Endodermal cell (in vitro differentiated cells): ENCODE data around the gene MLX. TPM values are rescaled to one million over a fixed set of nuclear protein-coding genes. Genes with fewer than 3 reads are reported as not detected.

Source experiments
- DNase-seq: peaks from one replicate; pipeline ENCODE4 v3.0.0-alpha.2; 2017
- H3K27ac ChIP-seq: 2 replicates; pipeline ENCODE4 v1.5.1; 2013; ENCODE audit warnings: mild to moderate bottlenecking, low read depth, low read length, moderate library complexity
- H3K27me3 ChIP-seq: 2 replicates; pipeline ENCODE4 v1.6.1; 2013; ENCODE audit warnings: mild to moderate bottlenecking, low read length, moderate library complexity; ENCODE audit not compliant: insufficient read depth, control insufficient read depth, poor library complexity, severe bottlenecking
- H3K36me3 ChIP-seq: 2 replicates; pipeline ENCODE4 v1.7.0; 2013; ENCODE audit warnings: mild to moderate bottlenecking, low read length, moderate library complexity; ENCODE audit not compliant: control insufficient read depth, insufficient read depth
- H3K4me1 ChIP-seq: one replicate; pipeline ENCODE4 v1.7.0; 2013; ENCODE audit warnings: low read length; ENCODE audit not compliant: control insufficient read depth, insufficient read depth
- H3K4me3 ChIP-seq: 2 replicates; pipeline ENCODE4 v1.5.1; 2013; ENCODE audit warnings: mild to moderate bottlenecking, low read length, moderate library complexity
- H3K9ac ChIP-seq: 2 replicates; pipeline ENCODE4 v1.6.1; 2013; ENCODE audit warnings: mild to moderate bottlenecking, low read length, moderate library complexity; ENCODE audit not compliant: poor library complexity, severe bottlenecking; ENCODE audit errors: extremely low read depth
- H3K9me3 ChIP-seq: 2 replicates; pipeline ENCODE4 v1.6.1; 2013; ENCODE audit warnings: mild to moderate bottlenecking, low read length, moderate library complexity; ENCODE audit not compliant: control insufficient read depth
- H3K27ac Mint-ChIP-seq: 2 replicates; pipeline ENCODE4 v1.8.0; 2020; ENCODE audit warnings: mixed read lengths
- H3K27me3 Mint-ChIP-seq: 2 replicates; pipeline ENCODE4 v1.8.0; 2021; ENCODE audit warnings: mild to moderate bottlenecking, mixed read lengths; ENCODE audit not compliant: insufficient read depth
- H3K36me3 Mint-ChIP-seq: 2 replicates; pipeline ENCODE4 v1.8.0; 2020; ENCODE audit warnings: low read depth, mixed read lengths
- H3K4me1 Mint-ChIP-seq: 2 replicates; pipeline ENCODE4 v1.8.0; 2020; ENCODE audit warnings: mixed read lengths
- H3K4me3 Mint-ChIP-seq: 2 replicates; pipeline ENCODE4 v1.8.0; 2020; ENCODE audit warnings: mild to moderate bottlenecking, moderate library complexity, mixed read lengths
- H3K9me3 Mint-ChIP-seq: 2 replicates; pipeline ENCODE4 v1.8.0; 2020; ENCODE audit warnings: mild to moderate bottlenecking, mixed read lengths
- CTCF ChIP-seq: fragments of 200-600 bp; sonication (generic); conservative IDR thresholded peaks from 2 replicates; pipeline ENCODE4 v1.5.0; 2021; ENCODE audit warnings: antibody characterized with exemption, mild to moderate bottlenecking
- WGBS, 2 experiments: methylation state at CpG; one replicate each; pipeline versions ENCODE4 v1.1.5 to v1.1.7; 2013; ENCODE audit warnings: missing lambda C conversion rate in 2 of 2, mixed read lengths in 1 of 2; ENCODE audit not compliant: insufficient coverage in 1 of 2, insufficient read length in 1 of 2; 5-methylcytosine and 5-hydroxymethylcytosine counted together
- total RNA-seq, 2 donors: library from RNA; stranded (reverse); fragmentation: NEBNext Ultra II Directional in 1 of 2; extraction: Animal tissue kit (Norgen Biotek cat#: 25700) in 1 of 2; gene quantifications; 2 replicates in 1 of 2; 3 replicates in 1 of 2; pipeline ENCODE4 v1.2.1, GENCODE V29; 2021

The MLX gene
- total RNA-seq, 2 donors from 2014 or later = 37.1 to 38.5 TPM

- Histone ChIP-seq H3K9me3 (no peaks in the 10 kb centered on the region), H3K27me3 (no peaks in the 10 kb centered on the region), H3K4me1 (no peaks in the 10 kb centered on the region), H3K4me3 (no peak overlapping the region), H3K27ac (no peak overlapping the region), H3K36me3 (no peaks in the 10 kb centered on the region), H3K9ac (no peak overlapping the region)
- peaks cover 9% of the 10 kb centered on the region for H3K4me1 Mint-ChIP-seq
- 96 to 97% methylated on average over 6 to 7 of the region's 7 CpGs for WGBS, 2 experiments
- no peak overlapping the region for H3K27ac Mint-ChIP-seq
- no peaks in the 10 kb centered on the region for H3K27me3 Mint-ChIP-seq
- DNase-seq = no peak
- H3K4me3 Mint-ChIP-seq = no peak overlapping the region
- no peaks in the 10 kb centered on the region for H3K9me3 Mint-ChIP-seq
- no peak for TF ChIP-seq CTCF
- peaks cover 8% of the 10 kb centered on the region for H3K36me3 Mint-ChIP-seq
These were observed 36.4 kb downstream of the MLX start for GRCh38 chr17:42603318-42603717.

GRCh38 chr17:42607769-42608168, 40.9 kb downstream of the MLX start:
- H3K27me3 ChIP-seq = no peaks in the 10 kb centered on the region
- H3K36me3 Mint-ChIP-seq = peaks cover 14% of the 10 kb centered on the region
- no peaks in the 10 kb centered on the region for H3K27me3 Mint-ChIP-seq
- DNase-seq = no peak
- H3K36me3 ChIP-seq = peaks cover 15% of the 10 kb centered on the region
- H3K4me3 ChIP-seq = peak overlapping the region; percentile 90
- H3K4me1 Mint-ChIP-seq = peaks cover 12% of the 10 kb centered on the region
- no peak overlapping the region for H3K9ac ChIP-seq
- H3K27ac ChIP-seq = no peak overlapping the region
- no peak for TF ChIP-seq CTCF
- H3K27ac Mint-ChIP-seq = no peak overlapping the region
- H3K9me3 ChIP-seq = no peaks in the 10 kb centered on the region
- H3K4me3 Mint-ChIP-seq = peak overlapping the region; percentile 91
- no peaks in the 10 kb centered on the region for H3K9me3 Mint-ChIP-seq
- WGBS, 2 experiments = 85 to 90% methylated on average over 3 of the region's 3 CpGs
- no peaks in the 10 kb centered on the region for H3K4me1 ChIP-seq

DNA sequence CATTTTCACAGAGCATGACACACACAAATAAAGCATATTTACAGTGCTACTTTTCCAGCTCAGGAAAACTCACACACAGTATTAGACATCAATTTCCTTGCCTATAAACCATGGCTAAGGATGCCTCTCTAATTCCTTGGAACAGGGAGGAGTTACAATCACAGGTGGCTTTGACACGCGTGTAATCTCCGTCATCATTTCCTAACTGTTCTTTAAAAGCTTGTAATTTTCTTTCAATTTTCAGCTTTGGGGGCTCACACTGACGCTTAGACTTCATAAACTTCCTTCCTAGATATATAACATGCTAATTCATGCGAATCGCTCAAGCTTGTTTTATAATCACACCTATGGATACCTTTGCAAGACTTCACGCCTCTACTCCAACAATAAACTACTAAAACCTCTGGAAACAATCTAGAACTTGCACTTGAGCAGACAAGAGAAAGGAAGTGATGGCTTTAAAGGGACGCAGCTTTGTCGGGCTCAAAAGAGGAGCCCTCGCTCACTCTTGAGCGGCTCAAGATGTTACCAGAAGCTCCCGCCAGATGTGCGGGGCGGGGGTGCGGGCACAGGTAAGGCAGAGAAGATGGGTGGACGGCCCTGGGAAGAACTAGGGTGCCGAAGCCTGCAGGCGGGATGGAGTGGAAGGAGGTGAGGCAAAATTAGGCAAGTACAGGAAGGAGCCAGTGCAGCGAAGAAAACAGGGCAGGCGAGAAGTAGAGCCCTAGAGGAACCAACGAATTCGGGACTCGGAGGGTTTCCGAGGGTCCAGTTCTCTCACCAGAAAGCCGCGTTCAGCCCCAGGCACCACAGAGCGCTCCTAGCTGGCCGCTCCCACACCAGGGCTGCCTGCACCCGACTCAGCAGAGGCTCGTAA, 41.6 kb downstream of the MLX start:
- H3K27ac ChIP-seq = peak overlapping the region; percentile 81
- DNase-seq = no peak
- 2 to 6% methylated on average over 21 to 30 of the region's 30 CpGs for WGBS, 2 experiments

More for the DNA sequence above, 41.6 kb downstream of the MLX start:
- Histone ChIP-seq H3K4me3 (peak overlapping the region; percentile 90), H3K9me3 (no peaks in the 10 kb centered on the region), H3K27me3 (no peaks in the 10 kb centered on the region), H3K4me1 (no peaks in the 10 kb centered on the region), H3K36me3 (peaks cover 22% of the 10 kb centered on the region), H3K9ac (peak overlapping the region; percentile 79)
- Mint-ChIP-seq H3K9me3 (no peaks in the 10 kb centered on the region), H3K4me3 (peak overlapping the region; percentile 91), H3K36me3 (peaks cover 16% of the 10 kb centered on the region), H3K4me1 (peaks cover 12% of the 10 kb centered on the region), H3K27ac (peak overlapping the region; percentile 94), H3K27me3 (no peaks in the 10 kb centered on the region)
- no peak for TF ChIP-seq CTCF
